Endodermal cell (in vitro differentiated cells): ENCODE measurements around the gene PCDHGB2. TPM values are rescaled to one million over a fixed set of nuclear protein-coding genes. Genes with fewer than 3 reads are reported as not detected.

Source experiments
- DNase-seq: peaks from one replicate; pipeline ENCODE4 v3.0.0-alpha.2; 2017
- H3K27ac ChIP-seq: 2 replicates; pipeline ENCODE4 v1.5.1; 2013; ENCODE audit warnings: mild to moderate bottlenecking, low read depth, low read length, moderate library complexity
- H3K27me3 ChIP-seq: 2 replicates; pipeline ENCODE4 v1.6.1; 2013; ENCODE audit warnings: mild to moderate bottlenecking, low read length, moderate library complexity; ENCODE audit not compliant: insufficient read depth, control insufficient read depth, poor library complexity, severe bottlenecking
- H3K36me3 ChIP-seq: 2 replicates; pipeline ENCODE4 v1.7.0; 2013; ENCODE audit warnings: mild to moderate bottlenecking, low read length, moderate library complexity; ENCODE audit not compliant: control insufficient read depth, insufficient read depth
- H3K4me1 ChIP-seq: one replicate; pipeline ENCODE4 v1.7.0; 2013; ENCODE audit warnings: low read length; ENCODE audit not compliant: control insufficient read depth, insufficient read depth
- H3K4me3 ChIP-seq: 2 replicates; pipeline ENCODE4 v1.5.1; 2013; ENCODE audit warnings: mild to moderate bottlenecking, low read length, moderate library complexity
- H3K9ac ChIP-seq: 2 replicates; pipeline ENCODE4 v1.6.1; 2013; ENCODE audit warnings: mild to moderate bottlenecking, low read length, moderate library complexity; ENCODE audit not compliant: poor library complexity, severe bottlenecking; ENCODE audit errors: extremely low read depth
- H3K9me3 ChIP-seq: 2 replicates; pipeline ENCODE4 v1.6.1; 2013; ENCODE audit warnings: mild to moderate bottlenecking, low read length, moderate library complexity; ENCODE audit not compliant: control insufficient read depth
- H3K27ac Mint-ChIP-seq: 2 replicates; pipeline ENCODE4 v1.8.0; 2020; ENCODE audit warnings: mixed read lengths
- H3K27me3 Mint-ChIP-seq: 2 replicates; pipeline ENCODE4 v1.8.0; 2021; ENCODE audit warnings: mild to moderate bottlenecking, mixed read lengths; ENCODE audit not compliant: insufficient read depth
- H3K36me3 Mint-ChIP-seq: 2 replicates; pipeline ENCODE4 v1.8.0; 2020; ENCODE audit warnings: low read depth, mixed read lengths
- H3K4me1 Mint-ChIP-seq: 2 replicates; pipeline ENCODE4 v1.8.0; 2020; ENCODE audit warnings: mixed read lengths
- H3K4me3 Mint-ChIP-seq: 2 replicates; pipeline ENCODE4 v1.8.0; 2020; ENCODE audit warnings: mild to moderate bottlenecking, moderate library complexity, mixed read lengths
- H3K9me3 Mint-ChIP-seq: 2 replicates; pipeline ENCODE4 v1.8.0; 2020; ENCODE audit warnings: mild to moderate bottlenecking, mixed read lengths
- WGBS, 2 experiments: methylation state at CpG; one replicate each; pipeline versions ENCODE4 v1.1.5 to v1.1.7; 2013; ENCODE audit warnings: missing lambda C conversion rate in 2 of 2, mixed read lengths in 1 of 2; ENCODE audit not compliant: insufficient coverage in 1 of 2, insufficient read length in 1 of 2; 5-methylcytosine and 5-hydroxymethylcytosine counted together
- total RNA-seq, 2 donors: library from RNA; stranded (reverse); fragmentation: NEBNext Ultra II Directional in 1 of 2; extraction: Animal tissue kit (Norgen Biotek cat#: 25700) in 1 of 2; gene quantifications; 2 replicates in 1 of 2; 3 replicates in 1 of 2; pipeline ENCODE4 v1.2.1, GENCODE V29; 2021
- TF ChIP-seq, protein P1 (sequence below): fragments of 200-600 bp; sonication (generic); conservative IDR thresholded peaks from 2 replicates; pipeline ENCODE4 v1.5.0; 2021; ENCODE audit warnings: antibody characterized with exemption, mild to moderate bottlenecking

Gene PCDHGB2
- total RNA-seq, 2 donors from 2014 or later, result 1.6 to 5.2 TPM

- no peak overlapping the region for H3K27ac Mint-ChIP-seq
- WGBS, 2 experiments, result 84% methylated on average over 1 of the region's 1 CpG; no CpG with 5 or more reads in 1 of the 2 experiments
- H3K27me3 Mint-ChIP-seq, result peaks cover 11% of the 10 kb centered on the region
- no peaks in the 10 kb centered on the region for H3K27me3 ChIP-seq
- TF ChIP-seq, protein P1, sequence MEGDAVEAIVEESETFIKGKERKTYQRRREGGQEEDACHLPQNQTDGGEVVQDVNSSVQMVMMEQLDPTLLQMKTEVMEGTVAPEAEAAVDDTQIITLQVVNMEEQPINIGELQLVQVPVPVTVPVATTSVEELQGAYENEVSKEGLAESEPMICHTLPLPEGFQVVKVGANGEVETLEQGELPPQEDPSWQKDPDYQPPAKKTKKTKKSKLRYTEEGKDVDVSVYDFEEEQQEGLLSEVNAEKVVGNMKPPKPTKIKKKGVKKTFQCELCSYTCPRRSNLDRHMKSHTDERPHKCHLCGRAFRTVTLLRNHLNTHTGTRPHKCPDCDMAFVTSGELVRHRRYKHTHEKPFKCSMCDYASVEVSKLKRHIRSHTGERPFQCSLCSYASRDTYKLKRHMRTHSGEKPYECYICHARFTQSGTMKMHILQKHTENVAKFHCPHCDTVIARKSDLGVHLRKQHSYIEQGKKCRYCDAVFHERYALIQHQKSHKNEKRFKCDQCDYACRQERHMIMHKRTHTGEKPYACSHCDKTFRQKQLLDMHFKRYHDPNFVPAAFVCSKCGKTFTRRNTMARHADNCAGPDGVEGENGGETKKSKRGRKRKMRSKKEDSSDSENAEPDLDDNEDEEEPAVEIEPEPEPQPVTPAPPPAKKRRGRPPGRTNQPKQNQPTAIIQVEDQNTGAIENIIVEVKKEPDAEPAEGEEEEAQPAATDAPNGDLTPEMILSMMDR, result no peak
- H3K27ac ChIP-seq, result no peak overlapping the region
- no peaks in the 10 kb centered on the region for H3K36me3 ChIP-seq
- H3K9me3 Mint-ChIP-seq, result peaks cover 74% of the 10 kb centered on the region
- peaks cover 22% of the 10 kb centered on the region for H3K36me3 Mint-ChIP-seq
- H3K9me3 ChIP-seq, result peaks cover 32% of the 10 kb centered on the region
- no peaks in the 10 kb centered on the region for H3K4me1 Mint-ChIP-seq
- peak overlapping the region; percentile 77 for H3K4me3 ChIP-seq
- no peak overlapping the region for H3K4me3 Mint-ChIP-seq
- DNase-seq, result no peak
- H3K9ac ChIP-seq, result no peak overlapping the region
- H3K4me1 ChIP-seq, result no peaks in the 10 kb centered on the region
These were observed 17.0 kb upstream of the PCDHGB2 start for GRCh38 chr5:141342773-141343172.

- Mint-ChIP-seq H3K36me3 (peaks cover 22% of the 10 kb centered on the region), H3K9me3 (peaks cover 70% of the 10 kb centered on the region), H3K27me3 (peaks cover 11% of the 10 kb centered on the region), H3K4me3 (peak within 1 kb of the TSS; percentile 70), H3K27ac (peak within 1 kb of the TSS; percentile 94), H3K4me1 (no peaks in the 10 kb centered on the region)
- DNase-seq, result peak; percentile 63
- no peaks in the 10 kb centered on the region for H3K4me1 ChIP-seq
- H3K36me3 ChIP-seq, result no peaks in the 10 kb centered on the region
- H3K27ac ChIP-seq, result no peak within 1 kb of the TSS
- 52 to 80% methylated on average over 3 to 7 of the region's 9 CpGs for WGBS, 2 experiments
- H3K27me3 ChIP-seq, result no peaks in the 10 kb centered on the region
- TF ChIP-seq, protein P1, result peak; percentile 75
- peak within 1 kb of the TSS; percentile 58 for H3K9ac ChIP-seq
- H3K4me3 ChIP-seq, result peak within 1 kb of the TSS; percentile 77
- peaks cover 38% of the 10 kb centered on the region for H3K9me3 ChIP-seq
These were observed 16.4 kb upstream of the PCDHGB2 start, which contains the start of gene PCDHGA3 for GRCh38 chr5:141343242-141343952. TSS of gene PCDHGA3 (plus strand) at chr5:141343829. CDS start at chr5:141344034, 205 bp downstream.

DNA sequence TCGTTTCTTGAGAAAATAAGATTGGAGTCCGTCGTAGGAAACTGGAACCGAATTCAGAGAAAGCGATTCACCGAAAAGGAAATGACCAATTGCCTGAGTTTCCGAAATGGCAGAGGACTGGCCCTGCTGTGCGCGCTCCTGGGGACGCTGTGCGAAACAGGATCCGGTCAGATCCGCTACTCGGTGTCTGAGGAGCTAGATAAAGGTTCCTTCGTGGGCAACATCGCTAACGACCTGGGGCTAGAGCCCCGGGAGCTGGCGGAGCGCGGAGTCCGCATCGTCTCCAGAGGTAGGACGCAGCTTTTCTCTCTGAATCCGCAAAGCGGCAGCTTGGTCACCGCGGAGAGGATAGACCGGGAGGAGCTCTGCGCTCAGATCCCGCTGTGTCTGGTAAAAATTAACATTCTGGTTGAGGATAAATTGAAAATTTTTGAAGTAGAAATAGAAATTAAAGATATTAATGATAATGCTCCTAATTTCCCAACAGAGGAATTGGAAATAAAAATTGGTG, 15.8 kb upstream of the PCDHGB2 start:
- Histone ChIP-seq H3K4me1 (no peaks in the 10 kb centered on the region), H3K36me3 (no peaks in the 10 kb centered on the region), H3K9ac (peak overlapping the region; percentile 58), H3K27me3 (no peaks in the 10 kb centered on the region), H3K9me3 (peaks cover 44% of the 10 kb centered on the region), H3K4me3 (peak overlapping the region; percentile 77), H3K27ac (no peak overlapping the region)
- Mint-ChIP-seq H3K4me3 (peak overlapping the region; percentile 70), H3K9me3 (peaks cover 64% of the 10 kb centered on the region), H3K27me3 (peaks cover 8% of the 10 kb centered on the region), H3K36me3 (peaks cover 26% of the 10 kb centered on the region), H3K27ac (peak overlapping the region; percentile 94), H3K4me1 (no peaks in the 10 kb centered on the region)
- 58 to 84% methylated on average over 31 of the region's 31 CpGs for WGBS, 2 experiments
- TF ChIP-seq, protein P1, result peak; percentile 4
- DNase-seq, result no peak
